ENCODE measurements around the gene NFATC3. TPM values are rescaled to one million over a fixed set of nuclear protein-coding genes. Genes with fewer than 3 reads are reported as not detected.

Gene NFATC3
- total and polyA plus RNA-seq, 7 donors = 4.8 to 52.2 (median 42.8) TPM

GRCh38 chr16:68230176-68230571 lies 145.0 kb downstream of the NFATC3 start:
- Histone ChIP-seq H3K27ac (no peak overlapping the region), H3K36me3 (peaks cover 0 to 3% (median 0%) of the 10 kb centered on the region in 4 donors), H3K9me3 (no peaks in the 10 kb centered on the region), H3K4me3 (no peak overlapping the region), H3K4me1 (peaks cover 0 to 11% (median 4%) of the 10 kb centered on the region in 4 donors), H3K27me3 (no peaks in the 10 kb centered on the region)
- WGBS, 2 donors = 86 to 94% methylated on average over 9 of the region's 9 CpGs
- DNase-seq = peak; percentile 59
- TF ChIP-seq POLR2A (IDR thresholded peaks at IDR 0.05) (no peak), POLR2AphosphoS5 (IDR thresholded peaks at IDR 0.05) (no peak), CTCF (IDR thresholded peaks at IDR 0.05) (no peak), EP300 (IDR thresholded peaks at IDR 0.05) (no peak)
- intact Hi-C loops (cut with DNase I) = no loop called here

- H3K4me3 ChIP-seq = no peak overlapping the region
- H3K27me3 ChIP-seq = no peaks in the 10 kb centered on the region
- intact Hi-C loops (cut with DNase I) = no loop called here
- H3K9me3 ChIP-seq = no peaks in the 10 kb centered on the region
- 87 to 94% methylated on average over 12 of the region's 12 CpGs for WGBS, 2 donors
- TF ChIP-seq POLR2A (IDR thresholded peaks at IDR 0.05) (no peak), POLR2AphosphoS5 (IDR thresholded peaks at IDR 0.05) (no peak), EP300 (IDR thresholded peaks at IDR 0.05) (no peak)
- peaks cover 0 to 17% (median 10%) of the 10 kb centered on the region in 4 donors for H3K4me1 ChIP-seq
- peak; percentile 60 for DNase-seq
- H3K36me3 ChIP-seq = peaks cover 0 to 3% (median 0%) of the 10 kb centered on the region in 4 donors
- H3K27ac ChIP-seq = no peak overlapping the region
Measured at GRCh38 chr16:68230956-68231355, 145.8 kb downstream of the NFATC3 start.

GRCh38 chr16:68231384-68232136 lies 146.4 kb downstream of the NFATC3 start:
- H3K27ac ChIP-seq = no peak overlapping the region
- H3K27me3 ChIP-seq = no peaks in the 10 kb centered on the region
- no peak for TF ChIP-seq EP300 (IDR thresholded peaks at IDR 0.05)
- TF ChIP-seq POLR2AphosphoS5 (IDR thresholded peaks at IDR 0.05) = no peak
- no peak for TF ChIP-seq CTCF (IDR thresholded peaks at IDR 0.05)
- no peak for TF ChIP-seq POLR2A (IDR thresholded peaks at IDR 0.05)
- DNase-seq = peak; percentile 64
- H3K4me3 ChIP-seq = no peak overlapping the region
- H3K4me1 ChIP-seq = peaks cover 0 to 23% (median 16%) of the 10 kb centered on the region in 4 donors
- intact Hi-C loops (cut with DNase I) = no loop called here
- H3K36me3 ChIP-seq = peaks cover 0 to 1% (median 0%) of the 10 kb centered on the region in 4 donors
- 87 to 93% methylated on average over 26 of the region's 26 CpGs for WGBS, 2 donors
- H3K9me3 ChIP-seq = no peaks in the 10 kb centered on the region

- TF ChIP-seq POLR2A (IDR thresholded peaks at IDR 0.05) = no peak
- no peak for TF ChIP-seq EP300 (IDR thresholded peaks at IDR 0.05)
- TF ChIP-seq CTCF (IDR thresholded peaks at IDR 0.05) = no peak
- no peak for TF ChIP-seq POLR2AphosphoS5 (IDR thresholded peaks at IDR 0.05)
- no peaks in the 10 kb centered on the region for H3K27me3 ChIP-seq
- H3K9me3 ChIP-seq = no peaks in the 10 kb centered on the region
- H3K27ac ChIP-seq = no peak overlapping the region
- 59 to 80% methylated on average over 16 of the region's 16 CpGs for WGBS, 2 donors
- H3K4me3 ChIP-seq = no peak overlapping the region
- H3K36me3 ChIP-seq = no peaks in the 10 kb centered on the region
- peak; percentile 66 for DNase-seq
- H3K4me1 ChIP-seq = peaks cover 0 to 31% (median 23%) of the 10 kb centered on the region in 4 donors
- intact Hi-C loops (cut with DNase I) = no loop called here
Measured at GRCh38 chr16:68232335-68232734, 147.2 kb downstream of the NFATC3 start.

DNA sequence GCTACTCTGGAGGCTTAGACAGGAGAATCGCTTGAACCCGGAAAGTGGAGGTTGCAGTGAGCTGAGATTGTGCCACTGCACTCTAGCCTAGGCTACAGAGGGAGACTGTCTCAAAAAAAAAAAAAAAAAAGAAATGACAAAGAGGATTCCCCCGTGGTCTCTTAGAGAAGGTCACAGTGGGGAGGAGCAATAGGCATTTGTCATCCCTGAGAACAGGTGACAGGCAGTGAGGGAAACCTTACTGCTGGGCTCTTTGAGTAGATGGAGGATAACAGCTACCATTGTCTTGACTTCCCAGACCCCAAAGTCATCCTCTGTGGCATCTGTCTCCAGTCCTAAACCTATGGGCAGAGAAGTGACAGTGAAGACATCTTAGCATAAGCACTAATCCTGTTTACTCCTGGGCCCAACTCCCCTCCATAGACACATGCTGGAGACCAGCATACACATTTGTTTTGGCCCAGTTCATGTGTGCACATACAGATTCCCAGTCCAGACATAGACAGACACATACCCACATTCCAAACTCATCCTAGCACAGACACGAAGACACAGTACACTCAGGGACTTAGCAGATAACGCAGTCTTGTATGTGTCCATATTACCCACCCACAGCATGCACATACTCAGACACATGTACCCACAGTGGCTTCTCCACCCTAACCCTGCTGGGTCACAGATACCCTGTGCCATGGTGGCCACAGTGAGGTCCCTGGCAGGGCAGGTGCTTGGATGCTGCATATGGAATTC lies 148.1 kb downstream of the NFATC3 start:
- H3K9me3 ChIP-seq = no peaks in the 10 kb centered on the region
- peaks cover 0 to 36% (median 28%) of the 10 kb centered on the region in 4 donors for H3K4me1 ChIP-seq
- H3K27me3 ChIP-seq = no peaks in the 10 kb centered on the region
- no peak overlapping the region for H3K27ac ChIP-seq
- WGBS, 2 donors = 59 to 78% methylated on average over 5 of the region's 5 CpGs
- no peak for TF ChIP-seq EP300 (IDR thresholded peaks at IDR 0.05)
- TF ChIP-seq POLR2A (IDR thresholded peaks at IDR 0.05) = no peak
- TF ChIP-seq CTCF (IDR thresholded peaks at IDR 0.05) = no peak
- no peak for TF ChIP-seq POLR2AphosphoS5 (IDR thresholded peaks at IDR 0.05)
- H3K36me3 ChIP-seq = no peaks in the 10 kb centered on the region
- peak; percentile 13 for DNase-seq
- no peak overlapping the region for H3K4me3 ChIP-seq
- intact Hi-C loops (cut with DNase I) = no loop called here

Measured in sigmoid colon (tissue), 7 donors.